HepG2 (cell line): ENCODE results near the gene PYGB. TPM values are rescaled to one million over a fixed set of nuclear protein-coding genes. Genes with fewer than 3 reads are reported as not detected.

Experiments
- KAT8 ChIP-seq: IDR thresholded peaks from 2 replicates; pipeline ENCODE4 v1.6.1; 2016; ENCODE audit warnings: missing genetic modification reagents, missing compliant biosample characterization
- KDM5B ChIP-seq: sonication (generic); formaldehyde crosslinking; IDR thresholded peaks from 2 replicates; pipeline ENCODE4 v1.4.0; 2020; ENCODE audit warnings: missing genetic modification reagents, mild to moderate bottlenecking, borderline replicate concordance
- PITX1 ChIP-seq: sonication (generic); formaldehyde crosslinking; IDR thresholded peaks from 2 replicates; pipeline ENCODE4 v1.5.1; 2020; ENCODE audit warnings: mild to moderate bottlenecking, missing genetic modification reagents
- PLRG1 ChIP-seq: fragments of 450-650 bp; conservative IDR thresholded peaks from 2 replicates; pipeline ENCODE4 v1.6.1; 2016
- REXO4 ChIP-seq: sonication (generic); formaldehyde crosslinking; IDR thresholded peaks from 2 replicates; pipeline ENCODE4 v1.8.0; 2022; ENCODE audit warnings: missing genetic modification reagents, mild to moderate bottlenecking, borderline replicate concordance
- RORA ChIP-seq: sonication (generic); formaldehyde crosslinking; IDR thresholded peaks from 2 replicates; pipeline ENCODE4 v1.5.0; 2020; ENCODE audit warnings: mild to moderate bottlenecking, missing genetic modification reagents, moderate library complexity
- SATB2 ChIP-seq: sonication (generic); formaldehyde crosslinking; IDR thresholded peaks from 2 replicates; pipeline ENCODE4 v1.5.0; 2020; ENCODE audit warnings: missing genetic modification reagents
- SNRNP70 ChIP-seq: fragments of 200-400 bp; formaldehyde crosslinking; IDR thresholded peaks from 2 replicates; pipeline ENCODE4 v1.6.1; 2017; ENCODE audit warnings: mild to moderate bottlenecking, low read depth, low read length, moderate library complexity
- SRSF9 ChIP-seq: fragments of 200-400 bp; formaldehyde crosslinking; IDR thresholded peaks from 2 replicates; pipeline ENCODE4 v1.6.1; 2018; ENCODE audit warnings: borderline replicate concordance, mild to moderate bottlenecking, low read depth, low read length; ENCODE audit not compliant: insufficient read depth, poor library complexity, severe bottlenecking
- ZBTB49 ChIP-seq: sonication (generic); formaldehyde crosslinking; IDR thresholded peaks from 2 replicates; pipeline ENCODE4 v1.4.0; 2020; ENCODE audit warnings: missing genetic modification reagents, borderline replicate concordance
- ZFP36L1 ChIP-seq: sonication (generic); formaldehyde crosslinking; IDR thresholded peaks from 2 replicates; pipeline ENCODE4 v1.8.0; 2022; ENCODE audit warnings: mild to moderate bottlenecking, missing genetic modification reagents, moderate library complexity
- ZFY ChIP-seq: sonication (generic); formaldehyde crosslinking; IDR thresholded peaks from 2 replicates; pipeline ENCODE4 v1.4.0; 2020; ENCODE audit warnings: missing genetic modification reagents
- ZNF263 ChIP-seq: sonication (generic); formaldehyde crosslinking; IDR thresholded peaks from 2 replicates; pipeline ENCODE4 v1.4.0; 2020; ENCODE audit warnings: missing genetic modification reagents
- ZNF333 ChIP-seq: sonication (generic); formaldehyde crosslinking; IDR thresholded peaks from 2 replicates; pipeline ENCODE4 v1.4.0; 2020; ENCODE audit warnings: mild to moderate bottlenecking, missing genetic modification reagents, borderline replicate concordance
- ZNF484 ChIP-seq: sonication (generic); formaldehyde crosslinking; IDR thresholded peaks from 2 replicates; pipeline ENCODE4 v1.5.1; 2020; ENCODE audit warnings: mild to moderate bottlenecking, low read depth, missing genetic modification reagents, borderline replicate concordance
- ZNF646 ChIP-seq: sonication (generic); formaldehyde crosslinking; IDR thresholded peaks from 2 replicates; pipeline ENCODE4 v1.9.0; 2021; ENCODE audit warnings: mild to moderate bottlenecking, missing genetic modification reagents
- ZNF703 ChIP-seq: sonication (generic); formaldehyde crosslinking; IDR thresholded peaks from 2 replicates; pipeline ENCODE4 v1.5.1; 2020; ENCODE audit warnings: missing genetic modification reagents, mild to moderate bottlenecking, moderate library complexity, borderline replicate concordance
- ZNF770 ChIP-seq: sonication (generic); formaldehyde crosslinking; IDR thresholded peaks from 2 replicates; pipeline ENCODE4 v1.5.0; 2020; ENCODE audit warnings: mild to moderate bottlenecking, missing genetic modification reagents
- polyA plus RNA-seq, 8 experiments: library from polyadenylated mRNA; depleted of rRNA in 3 of 8; stranded (reverse) in 7 of 8; unstranded in 1 of 8; fragments of >200 nt; fragmentation: Illumina TruSeq in 4 of 8; extraction: Trizol in 4 of 8; gene quantifications; 2 replicates each; pipeline versions ENCODE4 v1.2.1 to v1.2.3, GENCODE V29; 2011 to 2016; ENCODE audit warnings: low read depth in 4 of 8, missing spikeins in 1 of 8, mixed read lengths in 1 of 8; ENCODE audit not compliant: insufficient read depth in 1 of 8
- total RNA-seq, 5 experiments: library from RNA; depleted of rRNA; stranded (reverse); fragments of >200 nt; fragmentation: Illumina TruSeq; extraction: Trizol; gene quantifications; 2 replicates each; pipeline ENCODE4 v1.2.3, GENCODE V29; 2016; ENCODE audit warnings: low read depth in 1 of 5

PYGB gene
- total and polyA plus RNA-seq, 2 of the 13 experiments (the other 11 are each of a cell fraction or from before 2014, with no cell fraction given), result 24.2 to 86.3 TPM

GRCh38 chr20:25247956-25248785, at the start of gene PYGB (continued):
- peak; percentile 48; the same call in 1 of the 2 replicates for TF ChIP-seq ZNF646
- TF ChIP-seq REXO4 (CRISPR knock-in tag), result peak; percentile 65; the same call in 1 of the 2 replicates
- peak; percentile 92 for TF ChIP-seq PITX1
- peak; percentile 74; the same call in 1 of the 2 replicates for TF ChIP-seq ZNF703
- TF ChIP-seq ZNF770 (CRISPR knock-in tag), result peak; percentile 54
- peak; percentile 94 for TF ChIP-seq KDM5B (CRISPR knock-in tag)
- peak; percentile 95; the same call in 1 of the 2 replicates for TF ChIP-seq ZNF484
- TF ChIP-seq KAT8 (CRISPR knock-in tag), result peak; percentile 90
- no peak for TF ChIP-seq RORA (CRISPR knock-in tag)
- TF ChIP-seq ZFP36L1 (CRISPR knock-in tag), result peak; percentile 83; the same call in 1 of the 2 replicates
- TF ChIP-seq ZNF333 (CRISPR knock-in tag), result peak; percentile 12; the same call in 1 of the 2 replicates
- peak; percentile 89; the same call in 1 of the 2 replicates for TF ChIP-seq ZBTB49 (CRISPR knock-in tag)
- peak; percentile 96 for TF ChIP-seq ZFY (CRISPR knock-in tag)
- TF ChIP-seq SATB2, result peak; percentile 71; the same call in 1 of the 2 replicates
- TF ChIP-seq SNRNP70, result no peak
- TF ChIP-seq ZNF263, result peak; percentile 79
- no peak for TF ChIP-seq PLRG1
- no peak for TF ChIP-seq SRSF9
